ENCODE data around the gene TWF2. TPM values are rescaled to one million over a fixed set of nuclear protein-coding genes. Genes with fewer than 3 reads are reported as not detected.

Gene TWF2
- total RNA-seq, 1 experiment from 2014 or later, result 44.8 TPM

DNA sequence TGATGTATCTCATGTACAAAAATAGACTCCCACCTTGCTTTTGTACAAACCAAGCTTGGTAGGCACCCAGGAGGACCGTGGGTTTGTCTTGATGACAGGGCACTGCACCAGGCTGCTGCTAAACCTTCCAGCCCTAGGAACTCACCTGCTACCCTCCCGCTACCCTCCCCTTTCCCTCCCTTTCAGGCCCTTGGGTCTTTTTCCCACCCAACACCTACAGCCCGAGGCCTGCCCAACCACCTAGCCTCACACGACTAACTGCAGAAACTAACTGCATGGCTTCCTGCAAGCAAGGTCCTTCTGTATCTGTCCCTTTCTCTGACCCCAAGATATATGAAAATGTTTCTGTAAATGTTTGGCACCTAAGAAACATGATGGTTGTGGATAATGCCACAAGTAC, 17.7 kb upstream of the TWF2 start:
- Mint-ChIP-seq H3K4me3 (no peak overlapping the region), H3K4me1 (no peaks in the 10 kb centered on the region), H3K27ac (no peak overlapping the region), H3K9me3 (no peaks in the 10 kb centered on the region), H3K27me3 (ENCODE audit: low read depth) (no peaks in the 10 kb centered on the region), H3K36me3 (ENCODE audit: insufficient read depth in 1 of 3, low read depth in 3 of 3) (peaks cover 49 to 99% (median 89%) of the 10 kb centered on the region in 3 experiments; a peak in 6 of 7 replicates)
- Histone ChIP-seq H4K8ac (replicated peaks; ENCODE audit: insufficient read length, low read depth, low read length) (no peak overlapping the region), H2BK5ac (ENCODE audit: insufficient read length, low read length) (no peak overlapping the region), H3K79me1 (ENCODE audit: insufficient read depth, low read depth, low read length, poor library complexity, severe bottlenecking) (no peaks in the 10 kb centered on the region), H3K9ac (ENCODE audit: extremely low read depth, insufficient read length, low read length) (no peak overlapping the region), H2AFZ (ENCODE audit: low read length) (no peak overlapping the region), H3K9me3 (ENCODE audit: control insufficient read depth, low read depth, low read length) (no peaks in the 10 kb centered on the region), H3K4me1 (ENCODE audit: insufficient read depth, low read length) (no peaks in the 10 kb centered on the region), H4K20me1 (ENCODE audit: control insufficient read depth, insufficient read depth, insufficient read length) (no peaks in the 10 kb centered on the region), H3T11ph (ENCODE audit: low read length) (no peak overlapping the region), H3K4me2 (ENCODE audit: insufficient read depth, insufficient read length, low read length) (no peak overlapping the region), H3K27me3 (ENCODE audit: insufficient read depth, low read length) (no peaks in the 10 kb centered on the region; the same call in 1 of the 2 replicates), H4K91ac (ENCODE audit: insufficient read length, low read depth, low read length) (no peak overlapping the region), H3K23ac (ENCODE audit: insufficient read length, low read depth, low read length) (no peak overlapping the region), H2BK15ac (ENCODE audit: low read depth, low read length) (no peak overlapping the region), H2AK5ac (ENCODE audit: insufficient read length, low read length) (no peak overlapping the region), H4K5ac (ENCODE audit: insufficient read length, low read depth, low read length) (no peak overlapping the region), H3K14ac (ENCODE audit: insufficient read depth, low read length) (no peak overlapping the region), H2BK120ac (ENCODE audit: low read depth, low read length, poor library complexity, severe bottlenecking) (no peak overlapping the region), H3K23me2 (ENCODE audit: insufficient read length, low read depth, low read length, poor library complexity, severe bottlenecking) (no peaks in the 10 kb centered on the region), H3K4ac (ENCODE audit: low read depth, low read length) (no peak overlapping the region), H3K18ac (ENCODE audit: insufficient read length, low read depth, low read length) (no peak overlapping the region), H3K56ac (ENCODE audit: insufficient read length, low read depth, low read length) (no peak overlapping the region), H3K79me2 (ENCODE audit: insufficient read depth, low read length) (no peaks in the 10 kb centered on the region), H2BK20ac (ENCODE audit: low read depth, low read length, poor library complexity, severe bottlenecking) (no peak overlapping the region), H3K27ac (ENCODE audit: insufficient read length, low read depth, low read length) (no peak overlapping the region), H2BK12ac (ENCODE audit: insufficient read length, low read depth, low read length) (no peak overlapping the region)
- no CpG with 5 or more reads among the region's 4 CpGs for whole genome bisulfite sequencing (ENCODE audit: extremely low coverage, insufficient read length, low lambda C conversion rate)
- DNase-seq, result no peak
- TF ChIP-seq, protein P1, sequence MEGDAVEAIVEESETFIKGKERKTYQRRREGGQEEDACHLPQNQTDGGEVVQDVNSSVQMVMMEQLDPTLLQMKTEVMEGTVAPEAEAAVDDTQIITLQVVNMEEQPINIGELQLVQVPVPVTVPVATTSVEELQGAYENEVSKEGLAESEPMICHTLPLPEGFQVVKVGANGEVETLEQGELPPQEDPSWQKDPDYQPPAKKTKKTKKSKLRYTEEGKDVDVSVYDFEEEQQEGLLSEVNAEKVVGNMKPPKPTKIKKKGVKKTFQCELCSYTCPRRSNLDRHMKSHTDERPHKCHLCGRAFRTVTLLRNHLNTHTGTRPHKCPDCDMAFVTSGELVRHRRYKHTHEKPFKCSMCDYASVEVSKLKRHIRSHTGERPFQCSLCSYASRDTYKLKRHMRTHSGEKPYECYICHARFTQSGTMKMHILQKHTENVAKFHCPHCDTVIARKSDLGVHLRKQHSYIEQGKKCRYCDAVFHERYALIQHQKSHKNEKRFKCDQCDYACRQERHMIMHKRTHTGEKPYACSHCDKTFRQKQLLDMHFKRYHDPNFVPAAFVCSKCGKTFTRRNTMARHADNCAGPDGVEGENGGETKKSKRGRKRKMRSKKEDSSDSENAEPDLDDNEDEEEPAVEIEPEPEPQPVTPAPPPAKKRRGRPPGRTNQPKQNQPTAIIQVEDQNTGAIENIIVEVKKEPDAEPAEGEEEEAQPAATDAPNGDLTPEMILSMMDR (conservative IDR thresholded peaks at IDR 0.05), result no peak
